ENCODE data around the gene C17orf78.

The C17orf78 gene

DNA sequence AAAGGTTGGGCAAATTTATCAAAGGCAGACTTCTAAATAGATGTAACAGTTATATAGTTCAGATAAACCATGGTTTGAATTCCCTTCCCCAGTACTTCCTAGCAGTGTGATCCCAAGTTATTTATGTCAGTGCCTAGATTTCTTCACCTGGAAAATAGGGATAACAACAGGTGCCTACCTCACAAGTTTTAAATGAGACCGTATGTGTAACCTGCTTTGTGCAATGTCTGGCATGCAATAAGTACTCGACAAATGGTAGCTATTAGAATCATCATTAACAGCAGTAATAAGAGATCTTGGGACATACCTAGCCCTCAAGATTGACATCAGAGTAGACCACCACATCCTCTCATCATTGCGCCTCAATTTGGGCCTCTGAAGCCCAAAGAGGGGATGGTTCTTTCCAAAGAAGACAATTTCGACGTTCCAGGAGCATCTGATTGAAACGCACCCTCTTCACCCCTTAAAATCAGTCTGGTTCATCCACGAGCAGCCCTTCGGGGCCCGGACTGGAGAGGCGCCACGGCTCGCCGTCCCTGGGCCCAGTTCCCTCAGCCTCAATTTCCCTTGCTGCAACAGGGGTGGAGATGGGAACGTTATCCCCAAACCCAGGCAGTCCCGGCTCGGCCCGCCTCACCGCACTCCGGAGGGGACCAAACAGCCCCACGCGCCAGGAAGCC is 30.3 kb downstream of the C17orf78 start (continued):
- TF ChIP-seq ZNF654 (tag by site-specific recombination; IDR thresholded peaks at IDR 0.05; ENCODE audit: low read depth): no peak
- no peak for TF ChIP-seq ZNF521 (tag by site-specific recombination; IDR thresholded peaks at IDR 0.05)
- TF ChIP-seq WT1 (tag by site-specific recombination; IDR thresholded peaks at IDR 0.05): peak; percentile 30; the same call in 1 of the 2 replicates
- no peak for TF ChIP-seq ZNF670 (tag by site-specific recombination; IDR thresholded peaks at IDR 0.05; ENCODE audit: low read depth)
- TF ChIP-seq, protein P1, sequence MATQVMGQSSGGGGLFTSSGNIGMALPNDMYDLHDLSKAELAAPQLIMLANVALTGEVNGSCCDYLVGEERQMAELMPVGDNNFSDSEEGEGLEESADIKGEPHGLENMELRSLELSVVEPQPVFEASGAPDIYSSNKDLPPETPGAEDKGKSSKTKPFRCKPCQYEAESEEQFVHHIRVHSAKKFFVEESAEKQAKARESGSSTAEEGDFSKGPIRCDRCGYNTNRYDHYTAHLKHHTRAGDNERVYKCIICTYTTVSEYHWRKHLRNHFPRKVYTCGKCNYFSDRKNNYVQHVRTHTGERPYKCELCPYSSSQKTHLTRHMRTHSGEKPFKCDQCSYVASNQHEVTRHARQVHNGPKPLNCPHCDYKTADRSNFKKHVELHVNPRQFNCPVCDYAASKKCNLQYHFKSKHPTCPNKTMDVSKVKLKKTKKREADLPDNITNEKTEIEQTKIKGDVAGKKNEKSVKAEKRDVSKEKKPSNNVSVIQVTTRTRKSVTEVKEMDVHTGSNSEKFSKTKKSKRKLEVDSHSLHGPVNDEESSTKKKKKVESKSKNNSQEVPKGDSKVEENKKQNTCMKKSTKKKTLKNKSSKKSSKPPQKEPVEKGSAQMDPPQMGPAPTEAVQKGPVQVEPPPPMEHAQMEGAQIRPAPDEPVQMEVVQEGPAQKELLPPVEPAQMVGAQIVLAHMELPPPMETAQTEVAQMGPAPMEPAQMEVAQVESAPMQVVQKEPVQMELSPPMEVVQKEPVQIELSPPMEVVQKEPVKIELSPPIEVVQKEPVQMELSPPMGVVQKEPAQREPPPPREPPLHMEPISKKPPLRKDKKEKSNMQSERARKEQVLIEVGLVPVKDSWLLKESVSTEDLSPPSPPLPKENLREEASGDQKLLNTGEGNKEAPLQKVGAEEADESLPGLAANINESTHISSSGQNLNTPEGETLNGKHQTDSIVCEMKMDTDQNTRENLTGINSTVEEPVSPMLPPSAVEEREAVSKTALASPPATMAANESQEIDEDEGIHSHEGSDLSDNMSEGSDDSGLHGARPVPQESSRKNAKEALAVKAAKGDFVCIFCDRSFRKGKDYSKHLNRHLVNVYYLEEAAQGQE (tag by site-specific recombination; IDR thresholded peaks at IDR 0.05): 0 out of 2 replicates have a peak, but pooled peaks have one; percentile 47
- no peak for TF ChIP-seq ZNF239 (tag by site-specific recombination; IDR thresholded peaks at IDR 0.05)
- TF ChIP-seq REPIN1 (tag by site-specific recombination; IDR thresholded peaks at IDR 0.05; ENCODE audit: low read depth): no peak
- TF ChIP-seq ZNF155 (tag by site-specific recombination; IDR thresholded peaks at IDR 0.05): no peak
- TF ChIP-seq INSM2 (tag by site-specific recombination; IDR thresholded peaks at IDR 0.05): no peak
- TF ChIP-seq ZNF76 (tag by site-specific recombination; IDR thresholded peaks at IDR 0.05; ENCODE audit: borderline replicate concordance, low read depth): peak; percentile 80
- no peak for TF ChIP-seq ZNF549 (tag by site-specific recombination; IDR thresholded peaks at IDR 0.05)
- TF ChIP-seq ZBTB17 (tag by site-specific recombination; IDR thresholded peaks at IDR 0.05): peak; percentile 37; the same call in 1 of the 2 replicates
- no peak for TF ChIP-seq ZNF561 (tag by site-specific recombination; IDR thresholded peaks at IDR 0.05; ENCODE audit: borderline replicate concordance)
- no peak for TF ChIP-seq ZNF510 (tag by site-specific recombination; IDR thresholded peaks at IDR 0.05; ENCODE audit: insufficient replicate concordance)
- TF ChIP-seq, protein P2, sequence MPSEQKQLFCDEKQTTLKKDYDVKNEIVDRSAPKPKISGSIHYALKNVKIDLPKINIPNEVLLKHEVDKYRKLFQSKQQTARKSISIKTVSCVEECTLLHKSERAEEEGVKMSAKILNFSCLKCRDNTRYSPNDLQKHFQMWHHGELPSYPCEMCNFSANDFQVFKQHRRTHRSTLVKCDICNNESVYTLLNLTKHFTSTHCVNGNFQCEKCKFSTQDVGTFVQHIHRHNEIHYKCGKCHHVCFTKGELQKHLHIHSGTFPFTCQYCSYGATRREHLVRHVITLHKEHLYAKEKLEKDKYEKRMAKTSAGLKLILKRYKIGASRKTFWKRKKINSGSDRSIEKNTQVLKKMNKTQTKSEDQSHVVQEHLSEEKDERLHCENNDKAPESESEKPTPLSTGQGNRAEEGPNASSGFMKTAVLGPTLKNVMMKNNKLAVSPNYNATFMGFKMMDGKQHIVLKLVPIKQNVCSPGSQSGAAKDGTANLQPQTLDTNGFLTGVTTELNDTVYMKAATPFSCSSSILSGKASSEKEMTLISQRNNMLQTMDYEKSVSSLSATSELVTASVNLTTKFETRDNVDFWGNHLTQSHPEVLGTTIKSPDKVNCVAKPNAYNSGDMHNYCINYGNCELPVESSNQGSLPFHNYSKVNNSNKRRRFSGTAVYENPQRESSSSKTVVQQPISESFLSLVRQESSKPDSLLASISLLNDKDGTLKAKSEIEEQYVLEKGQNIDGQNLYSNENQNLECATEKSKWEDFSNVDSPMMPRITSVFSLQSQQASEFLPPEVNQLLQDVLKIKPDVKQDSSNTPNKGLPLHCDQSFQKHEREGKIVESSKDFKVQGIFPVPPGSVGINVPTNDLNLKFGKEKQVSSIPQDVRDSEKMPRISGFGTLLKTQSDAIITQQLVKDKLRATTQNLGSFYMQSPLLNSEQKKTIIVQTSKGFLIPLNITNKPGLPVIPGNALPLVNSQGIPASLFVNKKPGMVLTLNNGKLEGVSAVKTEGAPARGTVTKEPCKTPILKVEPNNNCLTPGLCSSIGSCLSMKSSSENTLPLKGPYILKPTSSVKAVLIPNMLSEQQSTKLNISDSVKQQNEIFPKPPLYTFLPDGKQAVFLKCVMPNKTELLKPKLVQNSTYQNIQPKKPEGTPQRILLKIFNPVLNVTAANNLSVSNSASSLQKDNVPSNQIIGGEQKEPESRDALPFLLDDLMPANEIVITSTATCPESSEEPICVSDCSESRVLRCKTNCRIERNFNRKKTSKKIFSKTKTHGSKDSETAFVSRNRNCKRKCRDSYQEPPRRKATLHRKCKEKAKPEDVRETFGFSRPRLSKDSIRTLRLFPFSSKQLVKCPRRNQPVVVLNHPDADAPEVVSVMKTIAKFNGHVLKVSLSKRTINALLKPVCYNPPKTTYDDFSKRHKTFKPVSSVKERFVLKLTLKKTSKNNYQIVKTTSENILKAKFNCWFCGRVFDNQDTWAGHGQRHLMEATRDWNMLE (tag by site-specific recombination; conservative IDR thresholded peaks at IDR 0.05; ENCODE audit: low read depth): no peak
- TF ChIP-seq, protein P3, sequence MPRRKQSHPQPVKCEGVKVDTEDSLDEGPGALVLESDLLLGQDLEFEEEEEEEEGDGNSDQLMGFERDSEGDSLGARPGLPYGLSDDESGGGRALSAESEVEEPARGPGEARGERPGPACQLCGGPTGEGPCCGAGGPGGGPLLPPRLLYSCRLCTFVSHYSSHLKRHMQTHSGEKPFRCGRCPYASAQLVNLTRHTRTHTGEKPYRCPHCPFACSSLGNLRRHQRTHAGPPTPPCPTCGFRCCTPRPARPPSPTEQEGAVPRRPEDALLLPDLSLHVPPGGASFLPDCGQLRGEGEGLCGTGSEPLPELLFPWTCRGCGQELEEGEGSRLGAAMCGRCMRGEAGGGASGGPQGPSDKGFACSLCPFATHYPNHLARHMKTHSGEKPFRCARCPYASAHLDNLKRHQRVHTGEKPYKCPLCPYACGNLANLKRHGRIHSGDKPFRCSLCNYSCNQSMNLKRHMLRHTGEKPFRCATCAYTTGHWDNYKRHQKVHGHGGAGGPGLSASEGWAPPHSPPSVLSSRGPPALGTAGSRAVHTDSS (tag by site-specific recombination; IDR thresholded peaks at IDR 0.05): no peak
- no peak for TF ChIP-seq MEIS1 (CRISPR knock-in tag; IDR thresholded peaks at IDR 0.05; ENCODE audit: borderline replicate concordance)
- TF ChIP-seq, protein P4, sequence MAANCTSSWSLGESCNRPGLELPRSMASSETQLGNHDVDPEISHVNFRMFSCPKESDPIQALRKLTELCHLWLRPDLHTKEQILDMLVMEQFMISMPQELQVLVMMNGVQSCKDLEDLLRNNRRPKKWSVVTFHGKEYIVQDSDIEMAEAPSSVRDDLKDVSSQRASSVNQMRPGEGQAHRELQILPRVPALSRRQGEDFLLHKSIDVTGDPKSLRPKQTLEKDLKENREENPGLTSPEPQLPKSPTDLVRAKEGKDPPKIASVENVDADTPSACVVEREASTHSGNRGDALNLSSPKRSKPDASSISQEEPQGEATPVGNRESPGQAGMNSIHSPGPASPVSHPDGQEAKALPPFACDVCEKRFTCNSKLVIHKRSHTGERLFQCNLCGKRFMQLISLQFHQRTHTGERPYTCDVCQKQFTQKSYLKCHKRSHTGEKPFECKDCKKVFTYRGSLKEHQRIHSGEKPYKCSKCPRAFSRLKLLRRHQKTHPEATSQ (tag by site-specific recombination; IDR thresholded peaks at IDR 0.05): no peak
- no peak for TF ChIP-seq ZNF792 (tag by site-specific recombination; IDR thresholded peaks at IDR 0.05)
- 0 out of 2 replicates have a peak, but pooled peaks have one; percentile 13 for TF ChIP-seq ZBTB7A (tag by site-specific recombination; IDR thresholded peaks at IDR 0.05; ENCODE audit: low read depth)
- no peak for TF ChIP-seq BCL11A (tag by site-specific recombination; IDR thresholded peaks at IDR 0.05; ENCODE audit: low read depth)
- TF ChIP-seq ZNF837 (tag by site-specific recombination; IDR thresholded peaks at IDR 0.05): no peak
- TF ChIP-seq ZFP41 (tag by site-specific recombination; IDR thresholded peaks at IDR 0.05; ENCODE audit: borderline replicate concordance): no peak
- no peak for TF ChIP-seq ZNF223 (tag by site-specific recombination; IDR thresholded peaks at IDR 0.05)
- TF ChIP-seq ZNF350 (tag by site-specific recombination; IDR thresholded peaks at IDR 0.05): no peak
- TF ChIP-seq RBAK (tag by site-specific recombination; IDR thresholded peaks at IDR 0.05): no peak
- TF ChIP-seq GFI1B (tag by site-specific recombination; IDR thresholded peaks at IDR 0.05): no peak
